ENCODE data around the gene CFAP73. TPM values are rescaled to one million over a fixed set of nuclear protein-coding genes. Genes with fewer than 3 reads are reported as not detected.

The CFAP73 gene
- total RNA-seq, 6 experiments from 2014 or later: 0.15 TPM; not detected in 5

DNA sequence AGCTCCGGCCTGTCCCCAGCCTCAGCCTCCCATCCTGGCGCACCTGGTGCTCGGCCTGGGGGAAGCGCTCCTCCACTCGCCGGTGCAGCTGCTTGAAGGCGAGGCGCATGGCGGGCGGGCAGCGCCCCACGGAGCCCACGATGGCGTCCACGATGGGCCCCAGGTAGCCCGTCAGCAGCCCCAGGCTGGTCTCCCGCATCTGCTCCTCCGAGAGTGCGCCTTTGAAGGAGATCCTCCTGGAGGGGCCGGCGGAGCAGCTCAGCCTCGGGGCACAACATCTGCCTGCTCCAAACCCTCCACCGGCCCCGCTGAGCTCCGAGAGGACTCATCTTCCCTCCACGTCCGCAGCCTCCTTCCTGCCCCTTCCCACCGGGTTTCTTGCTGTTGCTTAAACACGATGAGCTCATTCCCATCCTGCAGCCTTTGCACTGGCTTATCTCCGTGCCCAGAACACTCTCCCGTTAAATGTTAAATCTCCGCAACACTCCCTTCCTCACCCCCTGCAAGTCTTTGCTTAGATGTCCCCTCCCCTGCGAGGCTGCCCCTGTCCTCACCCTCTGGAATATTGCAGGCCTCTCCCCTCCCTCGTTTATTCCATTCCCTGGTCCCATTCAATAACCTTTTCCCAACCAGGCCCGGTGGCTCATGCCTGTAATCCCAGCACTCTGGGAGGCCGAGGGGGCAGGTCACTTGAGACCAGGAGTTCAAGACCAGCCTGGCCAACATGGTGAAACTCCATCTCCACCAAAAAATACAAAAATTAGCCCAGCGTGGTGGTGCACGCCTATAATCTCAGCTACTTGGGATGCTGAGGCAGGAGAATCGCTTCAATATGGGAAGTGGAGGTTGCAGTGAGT lies 37.3 kb upstream of the CFAP73 start:
- no peak for DNase-seq

DNA sequence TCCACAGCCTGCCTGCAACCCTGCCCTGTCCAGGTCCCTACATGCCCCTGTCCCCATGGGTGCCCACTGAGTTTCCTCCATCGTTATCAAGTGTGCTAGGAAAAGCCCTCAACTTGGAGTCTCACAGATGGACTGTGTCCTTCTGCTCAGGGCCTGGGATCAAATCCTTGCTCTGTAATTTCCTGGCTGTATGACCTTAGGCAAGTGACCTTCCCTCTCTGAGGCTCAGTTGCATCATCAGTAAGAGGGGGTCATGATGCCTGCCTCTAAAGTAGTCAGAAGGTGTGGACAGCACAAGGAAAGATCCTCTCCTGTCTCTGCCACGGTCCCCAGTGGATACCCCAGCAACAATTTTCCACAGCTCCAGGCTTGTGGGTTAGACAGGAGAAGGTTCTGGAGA lies 36.1 kb upstream of the CFAP73 start:
- Histone ChIP-seq H3K4me3 (no peak overlapping the region), H3K4me1 (no peaks in the 10 kb centered on the region), H3K36me3 (no peaks in the 10 kb centered on the region), H3K27ac (no peak overlapping the region), H3K27me3 (no peaks in the 10 kb centered on the region), H3K9me3 (no peaks in the 10 kb centered on the region)
- no peak for DNase-seq
- no peak for TF ChIP-seq POLR2A (IDR thresholded peaks at IDR 0.05)
- TF ChIP-seq, protein P1, sequence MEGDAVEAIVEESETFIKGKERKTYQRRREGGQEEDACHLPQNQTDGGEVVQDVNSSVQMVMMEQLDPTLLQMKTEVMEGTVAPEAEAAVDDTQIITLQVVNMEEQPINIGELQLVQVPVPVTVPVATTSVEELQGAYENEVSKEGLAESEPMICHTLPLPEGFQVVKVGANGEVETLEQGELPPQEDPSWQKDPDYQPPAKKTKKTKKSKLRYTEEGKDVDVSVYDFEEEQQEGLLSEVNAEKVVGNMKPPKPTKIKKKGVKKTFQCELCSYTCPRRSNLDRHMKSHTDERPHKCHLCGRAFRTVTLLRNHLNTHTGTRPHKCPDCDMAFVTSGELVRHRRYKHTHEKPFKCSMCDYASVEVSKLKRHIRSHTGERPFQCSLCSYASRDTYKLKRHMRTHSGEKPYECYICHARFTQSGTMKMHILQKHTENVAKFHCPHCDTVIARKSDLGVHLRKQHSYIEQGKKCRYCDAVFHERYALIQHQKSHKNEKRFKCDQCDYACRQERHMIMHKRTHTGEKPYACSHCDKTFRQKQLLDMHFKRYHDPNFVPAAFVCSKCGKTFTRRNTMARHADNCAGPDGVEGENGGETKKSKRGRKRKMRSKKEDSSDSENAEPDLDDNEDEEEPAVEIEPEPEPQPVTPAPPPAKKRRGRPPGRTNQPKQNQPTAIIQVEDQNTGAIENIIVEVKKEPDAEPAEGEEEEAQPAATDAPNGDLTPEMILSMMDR (IDR thresholded peaks at IDR 0.05): no peak
- ATAC-seq: no peak
- intact Hi-C loops (cut with DNase I): no loop called here
- 100% methylated on average over 1 of the region's 2 CpGs for WGBS (ENCODE audit: insufficient coverage, low coverage, low lambda C conversion rate, missing lambda C conversion rate)

More for the DNA sequence above, 37.3 kb upstream of the CFAP73 start:
- H3K27ac ChIP-seq: no peak overlapping the region
- H3K36me3 ChIP-seq: no peaks in the 10 kb centered on the region
- intact Hi-C loops (cut with DNase I): no loop called here
- WGBS (ENCODE audit: insufficient coverage, low coverage, low lambda C conversion rate, missing lambda C conversion rate): 62% methylated on average over 15 of the region's 39 CpGs
- ATAC-seq: peak in 1 of 4 donors; percentile 16
- H3K4me1 ChIP-seq: no peaks in the 10 kb centered on the region
- H3K4me3 ChIP-seq: no peak overlapping the region
- H3K9me3 ChIP-seq: no peaks in the 10 kb centered on the region
- TF ChIP-seq, protein P1 (IDR thresholded peaks at IDR 0.05): no peak
- no peak for TF ChIP-seq POLR2A (IDR thresholded peaks at IDR 0.05)
- H3K27me3 ChIP-seq: no peaks in the 10 kb centered on the region

DNA sequence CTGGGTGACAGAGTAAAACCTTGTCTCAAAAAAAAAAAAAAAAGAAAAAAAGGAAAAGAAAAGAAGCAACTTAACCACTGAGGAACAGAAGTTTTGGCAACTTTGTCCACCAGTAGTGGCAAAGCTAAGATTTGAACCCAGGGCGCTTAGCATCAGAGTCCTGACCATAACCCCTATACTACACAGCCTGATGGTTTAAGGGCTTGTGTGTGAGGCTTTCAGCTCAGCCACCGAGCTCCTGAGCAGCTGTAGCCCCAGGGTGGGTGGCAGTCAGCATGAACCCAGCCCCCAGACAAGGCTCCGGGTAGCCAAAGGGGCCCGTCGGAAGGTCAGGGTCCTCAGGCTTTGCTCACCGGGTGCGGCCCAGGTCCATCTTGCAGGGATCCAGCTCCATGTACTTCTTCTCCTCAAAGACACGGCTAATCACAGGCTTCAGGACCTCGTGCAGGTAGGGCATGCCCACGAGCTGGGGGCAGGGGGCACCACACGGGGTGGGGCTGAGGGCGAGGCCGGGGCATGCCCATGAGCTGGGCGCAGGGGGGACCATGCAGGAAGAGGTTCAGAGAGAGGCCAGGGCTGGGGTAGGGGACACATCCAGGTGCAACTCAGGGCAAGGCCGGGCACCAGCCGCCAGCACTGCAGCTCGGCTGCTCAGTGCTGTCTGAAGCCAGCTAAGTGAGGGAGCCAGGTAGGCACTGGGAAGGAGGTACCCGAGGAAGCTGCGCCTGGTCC lies 34.9 kb upstream of the CFAP73 start:
- intact Hi-C loops (cut with DNase I): no loop called here
- H3K36me3 ChIP-seq: no peaks in the 10 kb centered on the region
- H3K4me3 ChIP-seq: no peak overlapping the region
- H3K4me1 ChIP-seq: no peaks in the 10 kb centered on the region
- ATAC-seq (peak in 1 of 4 donors; percentile 10), DNase-seq (no peak)
- 93% methylated on average over 3 of the region's 19 CpGs for WGBS (ENCODE audit: insufficient coverage, low coverage, low lambda C conversion rate, missing lambda C conversion rate)
- H3K27ac ChIP-seq: no peak overlapping the region
- TF ChIP-seq, protein P1 (IDR thresholded peaks at IDR 0.05): no peak
- TF ChIP-seq POLR2A (IDR thresholded peaks at IDR 0.05): no peak
- no peaks in the 10 kb centered on the region for H3K9me3 ChIP-seq
- H3K27me3 ChIP-seq: no peaks in the 10 kb centered on the region

DNA sequence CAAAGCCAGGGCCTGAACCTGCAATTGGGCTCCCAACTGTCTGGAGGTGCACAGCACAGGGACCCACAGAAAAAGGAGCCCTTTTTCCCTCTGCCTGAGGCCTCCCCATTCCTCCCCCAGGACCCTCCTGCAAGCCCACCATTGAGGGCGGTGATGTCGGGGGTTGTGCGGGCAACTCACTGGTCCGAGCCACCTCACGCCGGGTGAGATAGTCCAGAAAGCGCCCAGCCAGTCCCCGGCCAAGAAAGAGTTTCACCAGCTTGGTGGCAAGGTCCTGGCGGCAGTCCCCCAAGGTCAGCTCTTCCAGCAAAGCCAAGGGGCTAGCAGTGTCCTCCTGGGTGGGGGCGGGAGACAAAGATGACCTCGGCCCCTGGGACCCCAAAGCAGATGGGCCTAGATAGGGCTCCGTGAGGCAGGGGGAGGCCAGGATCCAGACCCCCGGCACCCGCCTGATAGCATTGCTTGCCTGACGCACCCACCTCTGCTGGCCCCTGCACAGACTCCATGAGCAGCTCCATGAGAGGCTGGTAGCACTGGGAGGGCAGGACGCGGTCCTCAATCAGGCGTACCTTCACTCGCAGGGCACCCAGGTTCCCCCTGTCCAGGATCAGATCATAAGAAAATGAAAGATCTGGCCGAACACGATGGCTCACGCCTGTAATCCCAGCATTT lies 33.9 kb upstream of the CFAP73 start:
- 70% methylated on average over 6 of the region's 22 CpGs for whole genome bisulfite sequencing (ENCODE audit: insufficient coverage, low coverage, low lambda C conversion rate, missing lambda C conversion rate)
- intact Hi-C loops (cut with DNase I): no loop called here
- H3K4me1 ChIP-seq: no peaks in the 10 kb centered on the region
- no peak for ATAC-seq
- TF ChIP-seq POLR2A (IDR thresholded peaks at IDR 0.05): no peak
- TF ChIP-seq, protein P1 (IDR thresholded peaks at IDR 0.05): no peak
- no peak overlapping the region for H3K27ac ChIP-seq
- no peaks in the 10 kb centered on the region for H3K36me3 ChIP-seq
- H3K9me3 ChIP-seq: no peaks in the 10 kb centered on the region
- no peak overlapping the region for H3K4me3 ChIP-seq
- no peaks in the 10 kb centered on the region for H3K27me3 ChIP-seq
- DNase-seq: no peak

All from right lobe of liver (tissue), 6 donors.